Smooth muscle cell (in vitro differentiated cells): Measurements from ENCODE around the gene IGF2. TPM values are rescaled to one million over a fixed set of nuclear protein-coding genes. Genes with fewer than 3 reads are reported as not detected.

Source experiments
- DNase-seq: peaks from one replicate; lab custom pipeline; 2025; ENCODE audit not compliant: unreplicated experiment; lab: John Stamatoyannopoulos, UW
- H2AFZ ChIP-seq: fragments of 200-600 bp; sonication (generic); 2 replicates; pipeline ENCODE4 v1.6.0; 2016; ENCODE audit warnings: antibody characterized with exemption, low read depth, mild to moderate bottlenecking
- H3F3A ChIP-seq: fragments of 200-600 bp; sonication (generic); 2 replicates; pipeline ENCODE4 v1.6.0; 2017; ENCODE audit warnings: antibody characterized with exemption, low read depth
- H3K27ac ChIP-seq: fragments of 200-600 bp; sonication (generic); 2 replicates; pipeline ENCODE4 v1.5.1; 2016; ENCODE audit warnings: low read depth, mild to moderate bottlenecking
- H3K27me3 ChIP-seq: fragments of 200-600 bp; sonication (generic); 2 replicates; pipeline ENCODE4 v1.6.1; 2016; ENCODE audit warnings: low read depth, mild to moderate bottlenecking
- H3K36me3 ChIP-seq: fragments of 200-600 bp; sonication (generic); 2 replicates; pipeline ENCODE4 v1.5.1; 2016; ENCODE audit warnings: low read depth
- H3K4me1 ChIP-seq: fragments of 200-600 bp; sonication (generic); 2 replicates; pipeline ENCODE4 v1.5.1; 2016; ENCODE audit warnings: low read depth
- H3K4me2 ChIP-seq: fragments of 200-600 bp; sonication (generic); 2 replicates; pipeline ENCODE4 v1.6.0; 2016; ENCODE audit warnings: mild to moderate bottlenecking
- H3K4me3 ChIP-seq: fragments of 200-600 bp; sonication (generic); 2 replicates; pipeline ENCODE4 v1.5.1; 2016; ENCODE audit warnings: mild to moderate bottlenecking
- H3K79me2 ChIP-seq: fragments of 200-600 bp; sonication (generic); 2 replicates; pipeline ENCODE4 v1.6.0; 2016; ENCODE audit warnings: low read depth, mild to moderate bottlenecking
- H3K9ac ChIP-seq: fragments of 200-600 bp; sonication (generic); 2 replicates; pipeline ENCODE4 v1.6.0; 2016; ENCODE audit warnings: low read depth
- H3K9me3 ChIP-seq: fragments of 200-600 bp; sonication (generic); replicated peaks from 2 replicates; pipeline ENCODE4 v1.5.1; 2016; ENCODE audit warnings: low read depth
- H4K20me1 ChIP-seq: fragments of 200-600 bp; sonication (generic); 2 replicates; pipeline ENCODE4 v1.6.0; 2016; ENCODE audit warnings: low read depth
- WGBS: methylation state at CpG from one replicate; pipeline ENCODE4 v1.1.7; 2016; ENCODE audit warnings: low lambda C conversion rate; 5-methylcytosine and 5-hydroxymethylcytosine counted together
- polyA plus RNA-seq: library from polyadenylated mRNA; unstranded; fragments of >200 nt; fragmentation: Nextera tagmentation; extraction: Ambion mirVana; gene quantifications from 2 replicates; pipeline ENCODE4 v1.2.1, GENCODE V29; 2016
- total RNA-seq: library from RNA; depleted of rRNA; stranded (reverse); fragments of >200 nt; gene quantifications from 2 replicates; pipeline ENCODE4 v1.2.3, GENCODE V29; 2014
- TF ChIP-seq, protein P1 (sequence below): fragments of 200-600 bp; sonication (generic); IDR thresholded peaks from 2 replicates; pipeline ENCODE4 v1.5.1; 2017; ENCODE audit warnings: borderline replicate concordance, mild to moderate bottlenecking, antibody characterized with exemption; ENCODE audit not compliant: insufficient read depth, poor library complexity, severe bottlenecking

Gene IGF2
- total and polyA plus RNA-seq, 2 experiments from 2014 or later: 2,086 to 3,877 TPM

DNA sequence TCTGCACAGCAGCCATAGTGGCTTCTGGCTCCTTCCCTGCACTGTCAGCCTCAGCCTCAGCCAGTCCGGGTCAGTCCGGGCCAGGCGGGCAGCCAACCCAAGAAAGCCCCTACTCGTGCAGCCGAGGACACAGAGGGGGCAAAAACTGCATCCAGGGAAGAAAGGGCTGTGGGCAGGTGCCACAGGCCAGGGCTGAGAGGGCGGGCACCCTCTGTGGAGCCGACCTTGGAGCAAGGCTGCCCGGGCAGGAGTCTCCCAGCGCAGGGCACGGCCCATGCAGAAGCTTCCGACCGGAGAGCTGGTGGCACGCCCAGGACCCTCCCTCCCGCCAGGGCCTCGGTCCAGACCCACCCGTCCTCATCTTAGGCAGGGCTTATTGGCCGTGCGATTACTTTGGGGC is 42.9 kb upstream of the IGF2 start:
- H3K36me3 ChIP-seq: no peaks in the 10 kb centered on the region
- no peaks in the 10 kb centered on the region for H3K9me3 ChIP-seq
- DNase-seq: no peak
- no peak overlapping the region for H2AFZ ChIP-seq
- H3K4me3 ChIP-seq: no peak overlapping the region
- no peak overlapping the region for H3K9ac ChIP-seq
- no peaks in the 10 kb centered on the region for H3F3A ChIP-seq
- H3K27ac ChIP-seq: no peak overlapping the region
- H3K4me1 ChIP-seq: peaks cover 4% of the 10 kb centered on the region
- H4K20me1 ChIP-seq: no peaks in the 10 kb centered on the region
- H3K27me3 ChIP-seq: peaks cover 4% of the 10 kb centered on the region
- H3K4me2 ChIP-seq: no peak overlapping the region
- TF ChIP-seq, protein P1, sequence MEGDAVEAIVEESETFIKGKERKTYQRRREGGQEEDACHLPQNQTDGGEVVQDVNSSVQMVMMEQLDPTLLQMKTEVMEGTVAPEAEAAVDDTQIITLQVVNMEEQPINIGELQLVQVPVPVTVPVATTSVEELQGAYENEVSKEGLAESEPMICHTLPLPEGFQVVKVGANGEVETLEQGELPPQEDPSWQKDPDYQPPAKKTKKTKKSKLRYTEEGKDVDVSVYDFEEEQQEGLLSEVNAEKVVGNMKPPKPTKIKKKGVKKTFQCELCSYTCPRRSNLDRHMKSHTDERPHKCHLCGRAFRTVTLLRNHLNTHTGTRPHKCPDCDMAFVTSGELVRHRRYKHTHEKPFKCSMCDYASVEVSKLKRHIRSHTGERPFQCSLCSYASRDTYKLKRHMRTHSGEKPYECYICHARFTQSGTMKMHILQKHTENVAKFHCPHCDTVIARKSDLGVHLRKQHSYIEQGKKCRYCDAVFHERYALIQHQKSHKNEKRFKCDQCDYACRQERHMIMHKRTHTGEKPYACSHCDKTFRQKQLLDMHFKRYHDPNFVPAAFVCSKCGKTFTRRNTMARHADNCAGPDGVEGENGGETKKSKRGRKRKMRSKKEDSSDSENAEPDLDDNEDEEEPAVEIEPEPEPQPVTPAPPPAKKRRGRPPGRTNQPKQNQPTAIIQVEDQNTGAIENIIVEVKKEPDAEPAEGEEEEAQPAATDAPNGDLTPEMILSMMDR: no peak
- 94% methylated on average over 16 of the region's 18 CpGs for WGBS
- no peaks in the 10 kb centered on the region for H3K79me2 ChIP-seq

DNA sequence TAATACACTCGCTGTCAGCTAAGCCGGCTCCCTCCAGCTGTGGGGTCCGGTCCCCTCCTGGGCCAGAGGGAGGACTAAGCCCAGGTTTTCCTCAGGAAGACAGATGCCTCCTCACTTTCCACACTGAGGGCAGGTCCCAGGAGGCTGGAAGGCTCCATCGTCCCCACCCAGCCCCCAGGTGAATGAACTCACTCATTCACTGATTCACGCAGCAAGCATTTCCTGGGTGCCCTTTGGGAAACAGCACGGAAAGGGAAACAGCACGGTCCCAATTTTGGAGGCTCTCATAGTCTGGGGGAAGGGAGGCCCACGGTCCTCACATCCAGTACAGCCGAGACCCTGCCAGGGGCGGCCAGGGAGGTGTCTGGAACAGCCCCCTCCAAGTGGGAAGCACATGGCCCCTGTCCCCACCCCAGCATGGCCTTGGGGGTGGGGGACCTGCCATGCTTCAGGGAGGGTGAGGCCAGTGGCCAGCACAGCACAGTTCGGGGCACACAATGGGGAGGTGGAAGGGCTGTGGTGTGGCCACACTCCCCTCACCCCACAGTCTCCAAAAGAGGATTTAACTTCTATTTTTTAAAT is 41.7 kb upstream of the IGF2 start:
- no peak overlapping the region for H3K4me3 ChIP-seq
- H3F3A ChIP-seq: no peaks in the 10 kb centered on the region
- 94% methylated on average over 11 of the region's 11 CpGs for WGBS
- H3K4me1 ChIP-seq: peaks cover 4% of the 10 kb centered on the region
- H3K27me3 ChIP-seq: no peaks in the 10 kb centered on the region
- H3K9me3 ChIP-seq: no peaks in the 10 kb centered on the region
- TF ChIP-seq, protein P1: no peak
- H3K79me2 ChIP-seq: no peaks in the 10 kb centered on the region
- no peak overlapping the region for H3K4me2 ChIP-seq
- no peak overlapping the region for H2AFZ ChIP-seq
- H3K27ac ChIP-seq: no peak overlapping the region
- H4K20me1 ChIP-seq: no peaks in the 10 kb centered on the region
- H3K9ac ChIP-seq: no peak overlapping the region
- no peaks in the 10 kb centered on the region for H3K36me3 ChIP-seq
- no peak for DNase-seq

DNA sequence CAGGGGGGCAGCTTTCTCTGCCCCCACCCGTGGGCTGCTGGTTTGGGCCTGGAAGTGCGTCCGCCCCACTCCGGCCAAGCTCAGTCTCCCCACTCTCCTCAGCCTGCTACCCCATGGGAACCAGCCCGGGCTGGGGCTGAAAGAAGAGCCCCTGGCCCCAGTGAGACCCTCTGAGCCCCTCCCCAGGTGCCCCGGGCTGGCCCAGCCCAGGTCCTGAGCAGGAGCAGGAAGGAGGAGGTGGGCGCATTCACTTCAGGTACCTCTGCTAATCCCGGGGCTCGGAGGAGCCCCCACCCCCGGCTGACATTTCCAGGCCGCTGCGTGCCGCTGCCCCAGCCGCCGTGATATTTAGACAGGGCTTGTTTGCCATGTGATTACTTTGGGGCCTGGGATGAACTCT is 41.2 kb upstream of the IGF2 start:
- no peak overlapping the region for H3K4me2 ChIP-seq
- H3K9ac ChIP-seq: no peak overlapping the region
- no peaks in the 10 kb centered on the region for H3F3A ChIP-seq
- H3K4me3 ChIP-seq: no peak overlapping the region
- H3K36me3 ChIP-seq: no peaks in the 10 kb centered on the region
- H3K27ac ChIP-seq: no peak overlapping the region
- H3K79me2 ChIP-seq: no peaks in the 10 kb centered on the region
- H3K4me1 ChIP-seq: peaks cover 4% of the 10 kb centered on the region
- H3K27me3 ChIP-seq: no peaks in the 10 kb centered on the region
- no peaks in the 10 kb centered on the region for H4K20me1 ChIP-seq
- H2AFZ ChIP-seq: no peak overlapping the region
- H3K9me3 ChIP-seq: no peaks in the 10 kb centered on the region
- no peak for DNase-seq
- TF ChIP-seq, protein P1: no peak
- 96% methylated on average over 15 of the region's 15 CpGs for WGBS

DNA sequence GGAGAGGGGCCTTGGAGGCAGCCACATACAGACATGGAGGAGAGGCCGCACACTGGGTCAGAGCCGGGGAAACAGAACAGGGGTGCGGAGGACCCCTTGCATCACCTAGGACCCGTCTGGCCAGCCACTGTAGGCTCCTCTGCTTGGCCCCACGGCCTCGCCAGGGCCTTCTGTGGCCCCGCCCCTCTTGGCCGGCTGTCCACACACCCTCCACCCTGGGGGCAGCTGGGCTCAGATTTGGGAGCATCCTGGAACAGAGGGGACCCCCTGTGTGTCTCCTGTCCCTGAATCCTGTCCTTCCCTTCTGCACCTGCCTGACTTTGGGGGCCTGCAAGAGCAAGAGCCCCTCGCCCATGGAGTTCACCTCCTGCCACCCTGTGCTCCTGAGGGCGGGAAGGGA is 40.3 kb upstream of the IGF2 start:
- no peak overlapping the region for H3K4me2 ChIP-seq
- H3K9me3 ChIP-seq: no peaks in the 10 kb centered on the region
- no peak for DNase-seq
- H3K9ac ChIP-seq: no peak overlapping the region
- no peak overlapping the region for H3K4me3 ChIP-seq
- H3K79me2 ChIP-seq: no peaks in the 10 kb centered on the region
- TF ChIP-seq, protein P1: no peak
- no peaks in the 10 kb centered on the region for H3F3A ChIP-seq
- 93% methylated on average over 10 of the region's 10 CpGs for WGBS
- peaks cover 4% of the 10 kb centered on the region for H3K4me1 ChIP-seq
- no peak overlapping the region for H3K27ac ChIP-seq
- no peaks in the 10 kb centered on the region for H3K27me3 ChIP-seq
- H2AFZ ChIP-seq: no peak overlapping the region
- no peaks in the 10 kb centered on the region for H4K20me1 ChIP-seq
- H3K36me3 ChIP-seq: no peaks in the 10 kb centered on the region
